IMR-90 (cell line): ENCODE results near the gene ARL9. TPM values are rescaled to one million over a fixed set of nuclear protein-coding genes. Genes with fewer than 3 reads are reported as not detected.
A peak's percentile ranks its signal among the peaks of the same experiment; 100 is the strongest.

Experiments
- ATAC-seq: fragments of 200-7000 bp; cut with Tn5 transposase; 2 replicates; pipeline ENCODE4 v1.9.1; 2020; ENCODE audit warnings: low read depth, mild to moderate bottlenecking, moderate library complexity
- BruUV-seq: library from RNA; stranded (reverse); fragments of 400-500 nt; replicated peaks from 2 replicates; lab custom pipeline; 2021; lab: Mats Ljungman, UMichigan
- CTCF ChIA-PET: fragments of 300-600 bp; formaldehyde crosslinking; extraction: SDS; loops from one replicate; lab custom pipeline; 2021; ENCODE audit warnings: antibody characterized with exemption; lab: Yijun Ruan, JAX
- POLR2A ChIA-PET: fragments of 300-600 bp; sonication (Branson Sonifier 250); formaldehyde crosslinking; loops from one replicate; lab custom pipeline; 2022; ENCODE audit warnings: antibody characterized with exemption; ENCODE audit not compliant: unreplicated experiment; lab: Charles Lee
- DNase-seq: peaks from one replicate; pipeline ENCODE4 v3.0.0; 2013
- H2AFZ ChIP-seq: replicated peaks from 2 replicates; pipeline ENCODE3; 2013; ENCODE audit warnings: low read length, mild to moderate bottlenecking; ENCODE audit not compliant: poor library complexity
- H2AK5ac ChIP-seq: 2 replicates; pipeline ENCODE4 v1.6.1; 2013; ENCODE audit warnings: low read depth, low read length, inconsistent platforms
- H2AK9ac ChIP-seq: replicated peaks from 2 replicates; pipeline ENCODE3; 2013; ENCODE audit warnings: mild to moderate bottlenecking, low read depth, low read length, moderate library complexity; ENCODE audit not compliant: poor library complexity
- H2BK120ac ChIP-seq: 2 replicates; pipeline ENCODE4 v1.6.1; 2013; ENCODE audit warnings: low read depth, low read length, inconsistent platforms
- H2BK15ac ChIP-seq: 3 replicates; pipeline ENCODE4 v1.6.1; 2013; ENCODE audit warnings: low read depth, low read length, inconsistent platforms
- H2BK20ac ChIP-seq: 2 replicates; pipeline ENCODE4 v1.6.1; 2013; ENCODE audit warnings: low read depth, mild to moderate bottlenecking, inconsistent platforms, low read length, moderate library complexity
- H2BK5ac ChIP-seq: 2 replicates; pipeline ENCODE4 v1.6.1; 2013; ENCODE audit warnings: mild to moderate bottlenecking, low read depth, low read length, inconsistent platforms; ENCODE audit not compliant: poor library complexity, severe bottlenecking
- H3K14ac ChIP-seq: replicated peaks from 2 replicates; pipeline ENCODE4 v1.6.1; 2013; ENCODE audit warnings: low read depth, low read length, inconsistent platforms
- H3K18ac ChIP-seq: 2 replicates; pipeline ENCODE4 v1.6.1; 2013; ENCODE audit warnings: low read depth, low read length, control low read depth
- H3K23ac ChIP-seq: 2 replicates; pipeline ENCODE4 v1.6.1; 2013; ENCODE audit warnings: low read depth, low read length, inconsistent platforms
- H3K27ac ChIP-seq: 2 replicates; pipeline ENCODE4 v1.5.1; 2013; ENCODE audit warnings: mild to moderate bottlenecking, control low read depth, low read length; ENCODE audit not compliant: insufficient read depth
- H3K27me3 ChIP-seq: 2 replicates; pipeline ENCODE4 v1.6.1; 2013; ENCODE audit warnings: low read length; ENCODE audit not compliant: control insufficient read depth, insufficient read depth
- H3K36me3 ChIP-seq: 2 replicates; pipeline ENCODE4 v1.6.1; 2013; ENCODE audit warnings: low read length, mixed read lengths; ENCODE audit not compliant: control insufficient read depth, insufficient read depth
- H3K4ac ChIP-seq: 2 replicates; pipeline ENCODE4 v1.6.1; 2013; ENCODE audit warnings: low read depth, low read length, inconsistent platforms
- H3K4me1 ChIP-seq: 2 replicates; pipeline ENCODE4 v1.6.1; 2013; ENCODE audit warnings: low read length, mixed read lengths; ENCODE audit not compliant: control insufficient read depth, insufficient read depth
- H3K4me2 ChIP-seq: 2 replicates; pipeline ENCODE4 v1.6.1; 2013; ENCODE audit warnings: low read depth, mild to moderate bottlenecking, control low read depth, low read length, moderate library complexity
- H3K4me3 ChIP-seq: 2 replicates; pipeline ENCODE4 v1.5.1; 2013; ENCODE audit warnings: low read depth, mild to moderate bottlenecking, control low read depth, low read length, moderate library complexity; ENCODE audit not compliant: insufficient read depth
- H3K56ac ChIP-seq: 2 replicates; pipeline ENCODE4 v1.6.1; 2013; ENCODE audit warnings: low read length, inconsistent platforms; ENCODE audit not compliant: insufficient read depth; ENCODE audit errors: extremely low read depth
- H3K79me1 ChIP-seq, 2 experiments: 2 replicates each; pipeline ENCODE4 v1.6.1; 2013; ENCODE audit warnings: low read length in 2 of 2, inconsistent platforms in 1 of 2, low read depth in 1 of 2
- H3K9ac ChIP-seq: 2 replicates; pipeline ENCODE4 v1.6.1; 2013; ENCODE audit warnings: low read depth, low read length, control low read depth
- H3K9me1 ChIP-seq: 2 replicates; pipeline ENCODE4 v1.6.1; 2013; ENCODE audit warnings: low read length, inconsistent platforms; ENCODE audit not compliant: insufficient read depth
- H3K9me3 ChIP-seq: 2 replicates; pipeline ENCODE4 v1.6.1; 2013; ENCODE audit warnings: low read length; ENCODE audit not compliant: control insufficient read depth, insufficient read depth
- H4K20me1 ChIP-seq: 2 replicates; pipeline ENCODE4 v1.6.1; 2013; ENCODE audit warnings: low read length, inconsistent platforms; ENCODE audit not compliant: insufficient read depth
- H4K5ac ChIP-seq: 2 replicates; pipeline ENCODE4 v1.6.1; 2013; ENCODE audit warnings: mild to moderate bottlenecking, low read depth, low read length, control low read depth
- H4K8ac ChIP-seq, 2 experiments: 2 replicates each; pipeline ENCODE4 v1.6.1; 2013; ENCODE audit warnings: low read depth in 2 of 2, low read length in 2 of 2, control low read depth in 1 of 2, inconsistent platforms in 1 of 2
- H4K91ac ChIP-seq: 2 replicates; pipeline ENCODE4 v1.6.1; 2013; ENCODE audit warnings: low read depth, low read length, inconsistent platforms; ENCODE audit not compliant: insufficient read depth
- BHLHE40 ChIP-seq: fragments of 150-350 bp; IDR thresholded peaks from 2 replicates; pipeline ENCODE4 v1.6.1; 2016; ENCODE audit warnings: mild to moderate bottlenecking, low read depth, low read length
- CEBPB ChIP-seq: IDR thresholded peaks from 2 replicates; pipeline ENCODE4 v1.6.1; 2012; ENCODE audit warnings: low read depth, low read length, improper control_type of control experiment
- FOS ChIP-seq: fragments of 150-350 bp; IDR thresholded peaks from 2 replicates; pipeline ENCODE4 v1.6.1; 2016; ENCODE audit warnings: low read depth, low read length
- MXI1 ChIP-seq: IDR thresholded peaks from 2 replicates; pipeline ENCODE4 v1.6.1; 2012; ENCODE audit warnings: low read depth, mild to moderate bottlenecking, low read length, moderate library complexity, borderline replicate concordance
- NFE2L2 ChIP-seq: fragments of 150-350 bp; IDR thresholded peaks from 2 replicates; pipeline ENCODE4 v1.6.1; 2016; ENCODE audit warnings: low read depth, mild to moderate bottlenecking, low read length
- RAD21 ChIP-seq: IDR thresholded peaks from 2 replicates; pipeline ENCODE4 v1.6.1; 2012; ENCODE audit warnings: low read length, improper control_type of control experiment
- RCOR1 ChIP-seq: IDR thresholded peaks from 2 replicates; pipeline ENCODE4 v1.6.1; 2012; ENCODE audit warnings: mild to moderate bottlenecking, low read length, improper control_type of control experiment; ENCODE audit not compliant: insufficient replicate concordance
- RFX5 ChIP-seq: IDR thresholded peaks from 2 replicates; pipeline ENCODE4 v1.8.0; 2012; ENCODE audit warnings: low read depth, mild to moderate bottlenecking, low read length, moderate library complexity
- SMC3 ChIP-seq: fragments of 150-350 bp; IDR thresholded peaks from 2 replicates; pipeline ENCODE4 v1.6.1; 2016; ENCODE audit warnings: low read depth, mild to moderate bottlenecking, antibody characterized with exemption, low read length, moderate library complexity
- USF2 ChIP-seq: fragments of 150-350 bp; IDR thresholded peaks from 2 replicates; pipeline ENCODE4 v1.6.1; 2017; ENCODE audit warnings: mild to moderate bottlenecking, antibody characterized with exemption, low read length, low read depth
- WGBS, 2 experiments: methylation state at CpG; one replicate each; pipeline versions ENCODE4 v1.1.5 to v1.1.7; 2013; ENCODE audit warnings: missing lambda C conversion rate in 2 of 2; ENCODE audit not compliant: insufficient read length in 1 of 2; ENCODE audit errors: extremely low coverage in 2 of 2; 5-methylcytosine and 5-hydroxymethylcytosine counted together
- dilution Hi-C: fragments of 300-500 bp; cut with HindIII; formaldehyde crosslinking; loops from one replicate; pipeline ENCODE4 v1.14.3; 2018; ENCODE audit warnings: low sequenced_read_pairs; ENCODE audit not compliant: unreplicated experiment
- in situ Hi-C: fragments of 300-500 bp; cut with MboI; formaldehyde crosslinking; loops from 3 replicates; pipeline ENCODE4 v1.14.3; 2019; ENCODE audit warnings: low sequenced_read_pairs, inconsistent platforms, mixed read lengths
- intact Hi-C: fragments of 100-400 bp; cut with micrococcal nuclease; formaldehyde crosslinking; loops from 2 replicates; pipeline ENCODE4 v1.10.0; 2022
- polyA plus RNA-seq, 3 experiments: library from polyadenylated mRNA; depleted of rRNA; stranded (reverse); fragments of >200 nt; gene quantifications; 2 replicates each; pipeline ENCODE4 v1.2.3, GENCODE V29; 2012; ENCODE audit warnings: low replicate concordance in 1 of 3
- total RNA-seq: library from RNA; depleted of rRNA; stranded (reverse); fragments of >200 nt; gene quantifications from 2 replicates; pipeline ENCODE4 v1.2.3, GENCODE V29; 2012
- TF ChIP-seq, protein P1 (sequence below): conservative IDR thresholded peaks from 2 replicates; pipeline ENCODE4 v1.5.1; 2012; ENCODE audit warnings: mild to moderate bottlenecking, low read depth, low read length, improper control_type of control experiment
- TF ChIP-seq, protein P2 (sequence below): fragments of 150-350 bp; IDR thresholded peaks from 2 replicates; pipeline ENCODE4 v1.6.1; 2016; ENCODE audit warnings: low read depth, mild to moderate bottlenecking, low read length, moderate library complexity, borderline replicate concordance

The ARL9 gene
- total and polyA plus RNA-seq, 2 of the 4 experiments (the other 2 are of a cell fraction), result 0.18 to 0.51 TPM

DNA sequence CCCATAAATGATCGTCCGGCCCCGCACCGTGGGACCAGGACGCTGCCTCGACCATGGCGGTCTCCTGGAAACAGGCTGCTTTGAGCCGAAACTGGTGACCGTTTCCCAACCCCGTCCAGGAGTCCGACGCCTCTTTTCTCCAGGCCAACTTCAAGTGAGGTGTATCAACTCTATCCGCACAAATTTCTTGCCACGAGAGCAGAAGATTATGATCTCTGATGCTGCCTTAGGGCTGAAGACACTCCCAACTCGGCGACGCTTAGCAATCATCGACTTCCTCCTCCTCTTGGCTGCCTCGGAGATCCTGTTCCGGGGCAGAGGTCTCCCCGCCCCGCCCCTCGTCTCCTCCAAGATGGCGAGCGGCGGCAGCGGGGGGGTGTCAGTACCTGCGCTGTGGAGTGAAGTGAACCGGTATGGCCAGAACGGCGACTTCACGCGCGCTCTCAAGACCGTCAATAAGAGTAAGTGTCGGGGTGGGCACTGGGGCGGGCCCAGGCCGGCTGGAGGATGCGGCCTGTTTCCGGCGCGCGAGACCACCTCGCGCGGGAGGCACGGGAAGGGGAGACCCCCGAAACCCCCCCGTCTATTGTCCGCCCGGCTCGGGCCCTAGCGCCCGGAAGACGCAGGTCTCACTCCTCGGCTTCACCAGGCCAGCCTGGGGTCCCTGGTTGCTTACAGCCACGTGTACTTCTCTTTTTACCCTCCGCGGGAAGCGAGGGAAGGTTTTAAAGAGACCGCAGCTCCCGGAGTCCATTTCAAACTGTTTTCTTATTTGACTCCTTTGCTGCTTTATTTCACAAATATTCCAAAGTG, 38.1 kb upstream of the ARL9 start, which contains the start of gene SRP72:
Gene SRP72, plus strand, starts transcription at position 334 of the 813 bp plus-strand sequence. Its CDS starts 19 bp downstream, at position 353.
- H2AK9ac ChIP-seq, result peak within 1 kb of the TSS; percentile 66
- peak within 1 kb of the TSS; percentile 100 for H3K9ac ChIP-seq
- 1% methylated on average over 13 of the region's 62 CpGs; no CpG with 5 or more reads in 1 of the 2 experiments for WGBS, 2 experiments
- intact Hi-C loops (loop anchor here (2.0 kb wide), 1 partner anchor 31 kb away; the partner anchor contains the start of gene PAICS), dilution Hi-C loops (no loop called here), in situ Hi-C loops (no loop called here)
- no TSS peak for BruUV-seq
- peak within 1 kb of the TSS; percentile 91 for H3K56ac ChIP-seq
- H4K91ac ChIP-seq, result peak within 1 kb of the TSS; percentile 76
- H4K20me1 ChIP-seq, result peaks cover 9% of the 10 kb centered on the region; the same call in 1 of the 2 replicates
- H3K79me1 ChIP-seq, result peaks cover 25 to 46% of the 10 kb centered on the region in 2 experiments; a peak in 3 of 4 replicates
- peak within 1 kb of the TSS; percentile 99 for H4K5ac ChIP-seq
- ATAC-seq (peak; percentile 91), DNase-seq (peak; percentile 85)
- H2AFZ ChIP-seq, result peak within 1 kb of the TSS; percentile 84
- peak within 1 kb of the TSS; percentile 86 for H3K4ac ChIP-seq
- no peak within 1 kb of the TSS for H2BK20ac ChIP-seq
- H2BK5ac ChIP-seq, result peak within 1 kb of the TSS; percentile 95
- H3K23ac ChIP-seq, result peak within 1 kb of the TSS; percentile 94
- H3K9me3 ChIP-seq, result no peaks in the 10 kb centered on the region
- peaks cover 10% of the 10 kb centered on the region; the same call in 1 of the 2 replicates for H3K9me1 ChIP-seq
- H3K27ac ChIP-seq, result peak within 1 kb of the TSS; percentile 99
- peak within 1 kb of the TSS; percentile 95 to 96 for H4K8ac ChIP-seq
- H3K27me3 ChIP-seq, result no peaks in the 10 kb centered on the region
- peak within 1 kb of the TSS; percentile 16; the same call in 2 of the 3 replicates for H2BK15ac ChIP-seq
- peaks cover 9% of the 10 kb centered on the region for H3K36me3 ChIP-seq
- peak within 1 kb of the TSS; percentile 98 for H3K4me3 ChIP-seq
- H3K4me2 ChIP-seq, result peak within 1 kb of the TSS; percentile 87
- H2BK120ac ChIP-seq, result peak within 1 kb of the TSS; percentile 21; the same call in 1 of the 2 replicates
- peak within 1 kb of the TSS; percentile 96 for H3K18ac ChIP-seq
- ChIA-PET CTCF (interaction anchor here (0.7 kb wide), 1 partner anchor 26 kb away, joined by 3 read pairs; no protein-coding TSS in a partner anchor), POLR2A (interaction anchor here (1.5 kb wide), 1 partner anchor 32 kb away, joined by 6 read pairs; the partner anchor contains the start of genes PAICS and PPAT)
- peaks cover 6% of the 10 kb centered on the region for H3K4me1 ChIP-seq
- H3K14ac ChIP-seq, result peak within 1 kb of the TSS; percentile 79
- peak within 1 kb of the TSS; percentile 55 for H2AK5ac ChIP-seq
- TF ChIP-seq BHLHE40 (no peak), RCOR1 (no peak), NFE2L2 (no peak; the same call in 1 of the 2 replicates), SMC3 (no peak), RFX5 (no peak), RAD21 (no peak), FOS (no peak), CEBPB (no peak), MXI1 (peak; percentile 79; the same call in 1 of the 2 replicates), USF2 (no peak)
- TF ChIP-seq, protein P1, sequence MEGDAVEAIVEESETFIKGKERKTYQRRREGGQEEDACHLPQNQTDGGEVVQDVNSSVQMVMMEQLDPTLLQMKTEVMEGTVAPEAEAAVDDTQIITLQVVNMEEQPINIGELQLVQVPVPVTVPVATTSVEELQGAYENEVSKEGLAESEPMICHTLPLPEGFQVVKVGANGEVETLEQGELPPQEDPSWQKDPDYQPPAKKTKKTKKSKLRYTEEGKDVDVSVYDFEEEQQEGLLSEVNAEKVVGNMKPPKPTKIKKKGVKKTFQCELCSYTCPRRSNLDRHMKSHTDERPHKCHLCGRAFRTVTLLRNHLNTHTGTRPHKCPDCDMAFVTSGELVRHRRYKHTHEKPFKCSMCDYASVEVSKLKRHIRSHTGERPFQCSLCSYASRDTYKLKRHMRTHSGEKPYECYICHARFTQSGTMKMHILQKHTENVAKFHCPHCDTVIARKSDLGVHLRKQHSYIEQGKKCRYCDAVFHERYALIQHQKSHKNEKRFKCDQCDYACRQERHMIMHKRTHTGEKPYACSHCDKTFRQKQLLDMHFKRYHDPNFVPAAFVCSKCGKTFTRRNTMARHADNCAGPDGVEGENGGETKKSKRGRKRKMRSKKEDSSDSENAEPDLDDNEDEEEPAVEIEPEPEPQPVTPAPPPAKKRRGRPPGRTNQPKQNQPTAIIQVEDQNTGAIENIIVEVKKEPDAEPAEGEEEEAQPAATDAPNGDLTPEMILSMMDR, result no peak
- TF ChIP-seq, protein P2, sequence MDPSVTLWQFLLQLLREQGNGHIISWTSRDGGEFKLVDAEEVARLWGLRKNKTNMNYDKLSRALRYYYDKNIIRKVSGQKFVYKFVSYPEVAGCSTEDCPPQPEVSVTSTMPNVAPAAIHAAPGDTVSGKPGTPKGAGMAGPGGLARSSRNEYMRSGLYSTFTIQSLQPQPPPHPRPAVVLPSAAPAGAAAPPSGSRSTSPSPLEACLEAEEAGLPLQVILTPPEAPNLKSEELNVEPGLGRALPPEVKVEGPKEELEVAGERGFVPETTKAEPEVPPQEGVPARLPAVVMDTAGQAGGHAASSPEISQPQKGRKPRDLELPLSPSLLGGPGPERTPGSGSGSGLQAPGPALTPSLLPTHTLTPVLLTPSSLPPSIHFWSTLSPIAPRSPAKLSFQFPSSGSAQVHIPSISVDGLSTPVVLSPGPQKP, result no peak
